HepG2 (cell line): ENCODE measurements around the gene DACT2. TPM values are rescaled to one million over a fixed set of nuclear protein-coding genes. Genes with fewer than 3 reads are reported as not detected.
A peak's percentile ranks its signal among the peaks of the same experiment; 100 is the strongest.

Experiments used
- HDAC1 ChIP-seq: sonication (generic); formaldehyde crosslinking; IDR thresholded peaks from 2 replicates; pipeline ENCODE4 v1.5.1; 2020; ENCODE audit warnings: mild to moderate bottlenecking, missing genetic modification reagents
- HNF4G ChIP-seq, 2 experiments: sonication (generic) in 1 of 2; formaldehyde crosslinking in 1 of 2; IDR thresholded peaks; 2 replicates each; pipeline versions ENCODE4 v1.4.0 to v1.6.1; 2011 to 2020; ENCODE audit warnings: borderline replicate concordance in 2 of 2, low read depth in 2 of 2, mild to moderate bottlenecking in 2 of 2, low read length in 1 of 2, missing genetic modification reagents in 1 of 2, moderate library complexity in 1 of 2
- NFIB ChIP-seq: sonication (generic); formaldehyde crosslinking; IDR thresholded peaks from 2 replicates; pipeline ENCODE4 v1.9.0; 2021; ENCODE audit warnings: missing genetic modification reagents, mild to moderate bottlenecking, borderline replicate concordance
- ONECUT2 ChIP-seq: sonication (generic); formaldehyde crosslinking; IDR thresholded peaks from 2 replicates; pipeline ENCODE4 v1.4.0; 2020; ENCODE audit warnings: missing genetic modification reagents
- REPIN1 ChIP-seq: sonication (generic); formaldehyde crosslinking; IDR thresholded peaks from 2 replicates; pipeline ENCODE4 v1.8.0; 2022; ENCODE audit warnings: missing genetic modification reagents, low read depth, mild to moderate bottlenecking, borderline replicate concordance
- ZNF235 ChIP-seq: sonication (generic); formaldehyde crosslinking; IDR thresholded peaks from 2 replicates; pipeline ENCODE4 v1.8.1; 2023; ENCODE audit warnings: mild to moderate bottlenecking, missing genetic modification reagents, borderline replicate concordance
- ZNF660 ChIP-seq: sonication (generic); formaldehyde crosslinking; IDR thresholded peaks from 2 replicates; pipeline ENCODE4 v1.5.1; 2020; ENCODE audit warnings: mild to moderate bottlenecking, low read depth, missing genetic modification reagents, borderline replicate concordance
- ZSCAN25 ChIP-seq: sonication (generic); formaldehyde crosslinking; IDR thresholded peaks from 2 replicates; pipeline ENCODE4 v1.8.0; 2022; ENCODE audit warnings: mild to moderate bottlenecking, missing genetic modification reagents
- polyA plus RNA-seq, 8 experiments: library from polyadenylated mRNA; depleted of rRNA in 3 of 8; stranded (reverse) in 7 of 8; unstranded in 1 of 8; fragments of >200 nt; fragmentation: Illumina TruSeq in 4 of 8; extraction: Trizol in 4 of 8; gene quantifications; 2 replicates each; pipeline versions ENCODE4 v1.2.1 to v1.2.3, GENCODE V29; 2011 to 2016; ENCODE audit warnings: low read depth in 4 of 8, missing spikeins in 1 of 8, mixed read lengths in 1 of 8; ENCODE audit not compliant: insufficient read depth in 1 of 8
- total RNA-seq, 5 experiments: library from RNA; depleted of rRNA; stranded (reverse); fragments of >200 nt; fragmentation: Illumina TruSeq; extraction: Trizol; gene quantifications; 2 replicates each; pipeline ENCODE4 v1.2.3, GENCODE V29; 2016; ENCODE audit warnings: low read depth in 1 of 5
- TF ChIP-seq, protein P1 (sequence below): IDR thresholded peaks from 2 replicates; pipeline ENCODE4 v1.6.1; 2016; ENCODE audit warnings: low read depth, missing genetic modification reagents, missing compliant biosample characterization
- TF ChIP-seq, protein P2 (sequence below): sonication (generic); formaldehyde crosslinking; IDR thresholded peaks from 2 replicates; pipeline ENCODE4 v1.8.1; 2023; ENCODE audit warnings: mild to moderate bottlenecking, missing genetic modification reagents, borderline replicate concordance
- TF ChIP-seq, protein P3 (sequence below): sonication (generic); formaldehyde crosslinking; IDR thresholded peaks from 2 replicates; pipeline ENCODE4 v1.4.0; 2020; ENCODE audit warnings: missing genetic modification reagents
- TF ChIP-seq, protein P4 (sequence below): sonication (generic); formaldehyde crosslinking; IDR thresholded peaks from 2 replicates; pipeline ENCODE4 v1.5.1; 2020; ENCODE audit warnings: missing genetic modification reagents, mild to moderate bottlenecking, borderline replicate concordance
- TF ChIP-seq, protein P5 (sequence below): sonication (generic); formaldehyde crosslinking; IDR thresholded peaks from 2 replicates; pipeline ENCODE4; 2020; ENCODE audit warnings: missing genetic modification reagents, mild to moderate bottlenecking, borderline replicate concordance

The DACT2 gene
- total and polyA plus RNA-seq, 2 of the 13 experiments (the other 11 are each of a cell fraction or from before 2014, with no cell fraction given), result 0.15 TPM; not detected in 1

DNA sequence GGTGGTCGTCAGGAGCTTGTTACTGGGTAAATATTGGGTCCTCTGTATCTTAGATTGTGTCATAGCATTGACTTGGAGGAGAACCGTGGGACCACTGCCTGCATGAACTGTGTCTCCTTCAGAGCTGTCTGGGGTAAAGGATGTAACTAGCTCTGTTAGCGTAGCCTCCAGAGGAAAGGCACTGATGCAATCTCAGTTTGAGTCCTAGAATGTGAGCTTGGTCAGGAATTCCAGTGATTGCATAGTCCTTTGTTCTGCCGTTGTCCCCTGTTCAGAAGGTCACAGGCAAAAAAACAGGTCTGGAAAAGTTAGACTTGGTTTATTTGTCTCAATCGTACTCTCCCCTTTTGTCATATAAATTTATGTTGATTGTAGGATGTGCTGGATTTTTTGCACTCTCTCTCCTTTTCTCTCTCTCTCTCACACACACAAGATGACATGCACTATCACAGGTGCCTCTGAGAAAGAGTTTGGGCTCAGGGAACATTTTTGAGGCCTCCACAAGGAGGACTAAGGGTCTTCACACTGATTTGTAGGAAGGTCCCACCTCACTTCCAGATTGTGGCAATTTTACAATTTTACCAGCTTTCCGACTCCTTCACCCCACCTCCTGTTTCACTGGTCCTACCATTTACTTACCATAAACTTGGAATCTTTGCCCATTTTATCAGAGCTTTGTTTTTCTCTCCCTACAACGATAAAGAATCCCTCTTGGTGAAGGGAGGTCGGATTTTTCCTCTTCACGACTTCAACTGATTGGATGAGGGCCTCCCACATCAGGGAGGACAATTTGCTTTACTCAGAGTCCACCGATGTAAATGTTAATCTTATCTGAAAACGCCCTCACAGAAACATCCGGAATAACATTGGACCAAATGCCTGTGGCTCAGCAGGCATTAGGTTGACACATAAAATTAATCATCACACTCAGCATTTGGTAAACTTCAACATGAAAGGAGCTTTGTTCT lies 7.0 kb upstream of the DACT2 start (continued):
- TF ChIP-seq, protein P1, sequence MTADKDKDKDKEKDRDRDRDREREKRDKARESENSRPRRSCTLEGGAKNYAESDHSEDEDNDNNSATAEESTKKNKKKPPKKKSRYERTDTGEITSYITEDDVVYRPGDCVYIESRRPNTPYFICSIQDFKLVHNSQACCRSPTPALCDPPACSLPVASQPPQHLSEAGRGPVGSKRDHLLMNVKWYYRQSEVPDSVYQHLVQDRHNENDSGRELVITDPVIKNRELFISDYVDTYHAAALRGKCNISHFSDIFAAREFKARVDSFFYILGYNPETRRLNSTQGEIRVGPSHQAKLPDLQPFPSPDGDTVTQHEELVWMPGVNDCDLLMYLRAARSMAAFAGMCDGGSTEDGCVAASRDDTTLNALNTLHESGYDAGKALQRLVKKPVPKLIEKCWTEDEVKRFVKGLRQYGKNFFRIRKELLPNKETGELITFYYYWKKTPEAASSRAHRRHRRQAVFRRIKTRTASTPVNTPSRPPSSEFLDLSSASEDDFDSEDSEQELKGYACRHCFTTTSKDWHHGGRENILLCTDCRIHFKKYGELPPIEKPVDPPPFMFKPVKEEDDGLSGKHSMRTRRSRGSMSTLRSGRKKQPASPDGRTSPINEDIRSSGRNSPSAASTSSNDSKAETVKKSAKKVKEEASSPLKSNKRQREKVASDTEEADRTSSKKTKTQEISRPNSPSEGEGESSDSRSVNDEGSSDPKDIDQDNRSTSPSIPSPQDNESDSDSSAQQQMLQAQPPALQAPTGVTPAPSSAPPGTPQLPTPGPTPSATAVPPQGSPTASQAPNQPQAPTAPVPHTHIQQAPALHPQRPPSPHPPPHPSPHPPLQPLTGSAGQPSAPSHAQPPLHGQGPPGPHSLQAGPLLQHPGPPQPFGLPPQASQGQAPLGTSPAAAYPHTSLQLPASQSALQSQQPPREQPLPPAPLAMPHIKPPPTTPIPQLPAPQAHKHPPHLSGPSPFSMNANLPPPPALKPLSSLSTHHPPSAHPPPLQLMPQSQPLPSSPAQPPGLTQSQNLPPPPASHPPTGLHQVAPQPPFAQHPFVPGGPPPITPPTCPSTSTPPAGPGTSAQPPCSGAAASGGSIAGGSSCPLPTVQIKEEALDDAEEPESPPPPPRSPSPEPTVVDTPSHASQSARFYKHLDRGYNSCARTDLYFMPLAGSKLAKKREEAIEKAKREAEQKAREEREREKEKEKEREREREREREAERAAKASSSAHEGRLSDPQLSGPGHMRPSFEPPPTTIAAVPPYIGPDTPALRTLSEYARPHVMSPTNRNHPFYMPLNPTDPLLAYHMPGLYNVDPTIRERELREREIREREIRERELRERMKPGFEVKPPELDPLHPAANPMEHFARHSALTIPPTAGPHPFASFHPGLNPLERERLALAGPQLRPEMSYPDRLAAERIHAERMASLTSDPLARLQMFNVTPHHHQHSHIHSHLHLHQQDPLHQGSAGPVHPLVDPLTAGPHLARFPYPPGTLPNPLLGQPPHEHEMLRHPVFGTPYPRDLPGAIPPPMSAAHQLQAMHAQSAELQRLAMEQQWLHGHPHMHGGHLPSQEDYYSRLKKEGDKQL (CRISPR knock-in tag), result peak; percentile 61
- TF ChIP-seq, protein P2, sequence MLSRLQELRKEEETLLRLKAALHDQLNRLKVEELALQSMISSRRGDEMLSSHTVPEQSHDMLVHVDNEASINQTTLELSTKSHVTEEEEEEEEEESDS (CRISPR knock-in tag), result no peak
- TF ChIP-seq ZNF660 (CRISPR knock-in tag), result no peak
- TF ChIP-seq ZSCAN25 (CRISPR knock-in tag), result no peak
- TF ChIP-seq, protein P3, sequence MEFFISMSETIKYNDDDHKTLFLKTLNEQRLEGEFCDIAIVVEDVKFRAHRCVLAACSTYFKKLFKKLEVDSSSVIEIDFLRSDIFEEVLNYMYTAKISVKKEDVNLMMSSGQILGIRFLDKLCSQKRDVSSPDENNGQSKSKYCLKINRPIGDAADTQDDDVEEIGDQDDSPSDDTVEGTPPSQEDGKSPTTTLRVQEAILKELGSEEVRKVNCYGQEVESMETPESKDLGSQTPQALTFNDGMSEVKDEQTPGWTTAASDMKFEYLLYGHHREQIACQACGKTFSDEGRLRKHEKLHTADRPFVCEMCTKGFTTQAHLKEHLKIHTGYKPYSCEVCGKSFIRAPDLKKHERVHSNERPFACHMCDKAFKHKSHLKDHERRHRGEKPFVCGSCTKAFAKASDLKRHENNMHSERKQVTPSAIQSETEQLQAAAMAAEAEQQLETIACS (CRISPR knock-in tag), result no peak
- TF ChIP-seq REPIN1 (CRISPR knock-in tag), result peak; percentile 56; the same call in 1 of the 2 replicates
- no peak for TF ChIP-seq ZNF235 (CRISPR knock-in tag)
- no peak for TF ChIP-seq NFIB (CRISPR knock-in tag)
- no peak for TF ChIP-seq ONECUT2 (CRISPR knock-in tag)
- TF ChIP-seq HDAC1 (CRISPR knock-in tag), result peak; percentile 64; the same call in 1 of the 2 replicates
- TF ChIP-seq, protein P4, sequence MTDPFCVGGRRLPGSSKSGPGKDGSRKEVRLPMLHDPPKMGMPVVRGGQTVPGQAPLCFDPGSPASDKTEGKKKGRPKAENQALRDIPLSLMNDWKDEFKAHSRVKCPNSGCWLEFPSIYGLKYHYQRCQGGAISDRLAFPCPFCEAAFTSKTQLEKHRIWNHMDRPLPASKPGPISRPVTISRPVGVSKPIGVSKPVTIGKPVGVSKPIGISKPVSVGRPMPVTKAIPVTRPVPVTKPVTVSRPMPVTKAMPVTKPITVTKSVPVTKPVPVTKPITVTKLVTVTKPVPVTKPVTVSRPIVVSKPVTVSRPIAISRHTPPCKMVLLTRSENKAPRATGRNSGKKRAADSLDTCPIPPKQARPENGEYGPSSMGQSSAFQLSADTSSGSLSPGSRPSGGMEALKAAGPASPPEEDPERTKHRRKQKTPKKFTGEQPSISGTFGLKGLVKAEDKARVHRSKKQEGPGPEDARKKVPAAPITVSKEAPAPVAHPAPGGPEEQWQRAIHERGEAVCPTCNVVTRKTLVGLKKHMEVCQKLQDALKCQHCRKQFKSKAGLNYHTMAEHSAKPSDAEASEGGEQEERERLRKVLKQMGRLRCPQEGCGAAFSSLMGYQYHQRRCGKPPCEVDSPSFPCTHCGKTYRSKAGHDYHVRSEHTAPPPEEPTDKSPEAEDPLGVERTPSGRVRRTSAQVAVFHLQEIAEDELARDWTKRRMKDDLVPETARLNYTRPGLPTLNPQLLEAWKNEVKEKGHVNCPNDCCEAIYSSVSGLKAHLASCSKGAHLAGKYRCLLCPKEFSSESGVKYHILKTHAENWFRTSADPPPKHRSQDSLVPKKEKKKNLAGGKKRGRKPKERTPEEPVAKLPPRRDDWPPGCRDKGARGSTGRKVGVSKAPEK (CRISPR knock-in tag), result peak; percentile 77; the same call in 1 of the 2 replicates
- TF ChIP-seq, protein P5, sequence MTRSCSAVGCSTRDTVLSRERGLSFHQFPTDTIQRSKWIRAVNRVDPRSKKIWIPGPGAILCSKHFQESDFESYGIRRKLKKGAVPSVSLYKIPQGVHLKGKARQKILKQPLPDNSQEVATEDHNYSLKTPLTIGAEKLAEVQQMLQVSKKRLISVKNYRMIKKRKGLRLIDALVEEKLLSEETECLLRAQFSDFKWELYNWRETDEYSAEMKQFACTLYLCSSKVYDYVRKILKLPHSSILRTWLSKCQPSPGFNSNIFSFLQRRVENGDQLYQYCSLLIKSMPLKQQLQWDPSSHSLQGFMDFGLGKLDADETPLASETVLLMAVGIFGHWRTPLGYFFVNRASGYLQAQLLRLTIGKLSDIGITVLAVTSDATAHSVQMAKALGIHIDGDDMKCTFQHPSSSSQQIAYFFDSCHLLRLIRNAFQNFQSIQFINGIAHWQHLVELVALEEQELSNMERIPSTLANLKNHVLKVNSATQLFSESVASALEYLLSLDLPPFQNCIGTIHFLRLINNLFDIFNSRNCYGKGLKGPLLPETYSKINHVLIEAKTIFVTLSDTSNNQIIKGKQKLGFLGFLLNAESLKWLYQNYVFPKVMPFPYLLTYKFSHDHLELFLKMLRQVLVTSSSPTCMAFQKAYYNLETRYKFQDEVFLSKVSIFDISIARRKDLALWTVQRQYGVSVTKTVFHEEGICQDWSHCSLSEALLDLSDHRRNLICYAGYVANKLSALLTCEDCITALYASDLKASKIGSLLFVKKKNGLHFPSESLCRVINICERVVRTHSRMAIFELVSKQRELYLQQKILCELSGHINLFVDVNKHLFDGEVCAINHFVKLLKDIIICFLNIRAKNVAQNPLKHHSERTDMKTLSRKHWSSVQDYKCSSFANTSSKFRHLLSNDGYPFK (CRISPR knock-in tag), result no peak
- TF ChIP-seq HNF4G (IDR thresholded peaks at IDR 0.05; ENCODE audit: borderline replicate concordance, low read depth, low read length), result peak; percentile 87; the same call in 1 of the 2 replicates
- TF ChIP-seq HNF4G (CRISPR knock-in tag; IDR thresholded peaks at IDR 0.05; ENCODE audit: borderline replicate concordance, low read depth), result 0 out of 2 replicates have a peak, but pooled peaks have one; percentile 52
